Hematopoietic multipotent progenitor cell treated with erythropoietin and hydrocortisone succinate and interleukin-3 and kit ligand, for 6 days (in vitro differentiated cells): ENCODE results near the gene ANXA5.

ENCODE experiments used
- DNase-seq: peaks from one replicate; pipeline ENCODE4 v3.0.0-alpha.2; 2015

Gene ANXA5

GRCh38 chr4:121676345-121677075 lies 20.3 kb downstream of the ANXA5 start:
- DNase-seq: no peak

DNA sequence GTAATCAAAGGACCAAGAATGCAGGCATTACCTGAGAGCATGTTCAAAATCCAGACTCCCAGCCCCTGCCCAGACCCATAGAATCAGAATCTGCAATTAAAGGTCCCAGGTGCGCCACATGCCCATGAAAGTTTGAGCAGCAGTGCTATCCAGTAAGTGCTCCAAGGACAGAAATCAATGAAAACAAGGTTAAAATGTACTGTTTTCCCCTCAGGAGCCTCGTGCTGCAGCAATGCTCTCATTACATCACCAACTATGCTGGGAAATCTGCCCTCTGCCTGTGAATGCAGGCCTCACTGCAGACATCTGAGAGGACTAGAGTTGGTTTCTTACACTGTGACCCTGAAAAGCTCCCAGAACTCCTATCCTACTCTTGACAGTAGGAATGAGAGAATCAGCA lies 21.1 kb downstream of the ANXA5 start:
- DNase-seq: no peak

- no peak for DNase-seq
Observed at GRCh38 chr4:121674696-121675095, 22.1 kb downstream of the ANXA5 start.

DNA sequence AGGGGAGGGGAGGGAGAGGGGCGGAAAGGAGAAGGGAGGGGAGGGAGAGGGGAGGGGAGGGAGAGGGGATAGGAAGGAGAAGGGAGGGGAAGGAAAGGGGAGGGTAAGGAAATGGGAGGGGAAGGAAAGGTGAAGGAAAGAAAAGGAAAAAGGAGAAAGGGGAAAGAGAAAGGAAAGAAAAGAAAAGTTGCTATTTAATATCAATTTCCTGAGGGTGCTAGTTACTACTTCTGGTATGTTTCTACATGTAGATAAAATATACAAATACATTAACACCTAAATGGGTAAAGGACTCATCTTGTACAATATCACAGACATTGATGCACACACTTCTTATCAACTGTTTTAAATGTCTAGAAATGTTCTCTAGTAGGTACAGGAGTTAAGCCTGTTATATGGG lies 22.6 kb downstream of the ANXA5 start:
- DNase-seq: no peak

GRCh38 chr4:121669163-121669550 lies 27.6 kb downstream of the ANXA5 start:
- DNase-seq: no peak

- no peak for DNase-seq
Observed at GRCh38 chr4:121668368-121669162, 28.2 kb downstream of the ANXA5 start.

DNA sequence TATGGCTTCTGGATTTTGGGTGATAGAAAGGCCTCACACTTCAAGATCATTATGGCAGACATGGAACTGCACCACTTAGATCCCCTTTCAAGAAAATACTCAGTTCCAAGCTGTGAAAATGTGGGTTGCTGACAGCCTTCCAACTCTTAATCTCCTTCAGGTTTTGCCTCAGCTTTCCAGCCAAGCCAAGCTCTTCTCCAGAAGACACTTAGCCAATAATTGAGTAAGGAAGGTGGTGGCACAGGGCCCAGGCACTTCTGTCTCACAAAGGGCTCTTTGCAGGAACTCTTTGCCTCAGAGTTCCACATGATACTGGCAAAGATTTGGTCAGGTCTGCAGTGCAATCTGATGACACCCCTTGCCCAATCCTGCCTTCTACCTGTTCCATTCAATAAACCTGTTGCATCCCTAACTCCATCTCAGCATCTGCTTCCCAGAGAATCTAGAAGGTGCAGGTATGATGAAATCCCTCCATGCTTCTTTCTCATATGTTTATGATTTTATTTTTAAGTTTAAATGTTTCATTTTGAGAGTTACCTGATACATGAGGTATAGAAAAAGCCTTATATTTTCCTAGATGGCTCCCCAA lies 30.6 kb downstream of the ANXA5 start:
- DNase-seq: no peak

GRCh38 chr4:121665371-121665770 lies 31.4 kb downstream of the ANXA5 start:
- no peak for DNase-seq

DNA sequence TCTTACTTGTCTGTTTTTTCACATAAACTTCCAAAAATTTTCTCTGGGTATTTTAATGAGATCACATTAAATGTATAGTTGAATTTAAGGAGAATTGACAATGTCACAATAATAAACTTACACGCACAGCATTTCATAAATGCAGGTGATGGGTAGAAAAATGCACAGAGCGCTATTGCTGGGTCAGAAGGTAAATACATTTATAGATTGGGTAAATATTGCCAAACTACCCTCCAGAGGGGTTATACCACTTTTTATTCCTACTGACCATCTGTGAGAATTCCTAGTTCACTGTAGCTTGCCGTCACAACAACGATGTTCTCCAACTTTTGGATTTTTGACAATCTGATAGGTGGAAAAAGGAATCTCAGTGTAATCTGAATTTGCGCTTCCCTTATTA lies 34.6 kb downstream of the ANXA5 start:
- DNase-seq: no peak

GRCh38 chr4:121660175-121660933 lies 36.4 kb downstream of the ANXA5 start:
- peak; percentile 3 for DNase-seq

- no peak for DNase-seq
Observed at GRCh38 chr4:121658125-121658524, 38.7 kb downstream of the ANXA5 start.

DNA sequence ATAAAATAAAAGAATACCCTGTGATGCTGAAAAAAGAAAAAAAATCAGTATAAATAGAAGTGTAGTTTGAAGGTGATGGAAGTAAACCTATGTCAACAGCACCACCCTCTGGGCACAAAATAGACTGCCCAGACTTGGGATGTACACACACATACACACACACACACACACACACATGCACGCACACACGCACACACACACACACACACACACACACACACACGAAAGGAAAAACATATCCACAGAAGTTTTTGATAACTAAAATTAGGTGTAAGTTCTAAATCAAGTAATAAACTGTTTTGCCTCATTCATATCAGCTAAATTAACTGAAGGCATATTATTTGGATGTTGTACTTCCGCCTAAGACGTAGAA lies 40.5 kb downstream of the ANXA5 start:
- DNase-seq: peak; percentile 49

GRCh38 chr4:121655320-121656268 lies 41.2 kb downstream of the ANXA5 start:
- DNase-seq: no peak

DNA sequence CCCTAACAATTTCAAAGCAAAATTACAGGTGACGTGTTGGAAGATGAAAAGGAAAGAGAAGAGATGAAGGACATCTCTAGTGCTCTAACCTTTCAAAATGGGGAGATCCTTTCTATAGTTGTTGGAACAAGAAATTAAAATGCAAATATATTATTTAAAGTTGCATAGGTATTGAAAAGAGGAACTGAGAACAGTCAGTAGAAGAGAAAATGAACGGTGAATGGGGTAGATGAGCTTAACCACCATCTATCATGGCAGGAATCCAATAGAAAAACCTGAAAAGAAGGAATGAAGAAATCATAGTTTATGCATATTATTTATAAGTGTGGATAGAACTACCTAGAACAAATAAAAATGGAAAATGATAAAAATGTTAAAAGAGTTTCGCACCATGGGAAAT lies 42.0 kb downstream of the ANXA5 start:
- no peak for DNase-seq

GRCh38 chr4:121653986-121654385 lies 42.8 kb downstream of the ANXA5 start:
- no peak for DNase-seq

- DNase-seq: no peak
Observed at GRCh38 chr4:121653214-121653613, 43.6 kb downstream of the ANXA5 start.

GRCh38 chr4:121651597-121651996 lies 45.2 kb downstream of the ANXA5 start:
- DNase-seq: no peak

- no peak for DNase-seq
Observed at GRCh38 chr4:121650741-121651140, 46.0 kb downstream of the ANXA5 start.

- no peak for DNase-seq
Observed at GRCh38 chr4:121648516-121648915, 48.3 kb downstream of the ANXA5 start.

GRCh38 chr4:121642876-121643585 lies 53.7 kb downstream of the ANXA5 start:
- no peak for DNase-seq

DNA sequence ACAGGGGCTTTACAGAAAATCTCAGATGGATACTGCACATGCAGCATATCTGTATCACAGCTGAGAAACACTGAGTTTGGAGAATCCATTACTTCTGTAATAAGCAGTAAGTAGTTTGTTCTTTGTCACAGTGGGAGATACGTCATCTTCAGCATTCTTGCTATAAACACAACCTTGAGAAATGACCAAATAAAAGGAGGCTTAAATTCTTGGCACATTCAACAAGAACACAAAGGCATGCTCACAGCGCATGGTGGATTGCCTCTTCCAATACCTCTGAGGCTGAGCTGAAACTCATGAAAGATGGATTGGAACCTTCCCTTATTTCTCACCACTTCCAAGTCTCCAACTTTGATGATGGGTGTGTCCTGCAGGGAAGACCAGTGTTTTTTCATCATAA lies 54.5 kb downstream of the ANXA5 start:
- DNase-seq: no peak

DNA sequence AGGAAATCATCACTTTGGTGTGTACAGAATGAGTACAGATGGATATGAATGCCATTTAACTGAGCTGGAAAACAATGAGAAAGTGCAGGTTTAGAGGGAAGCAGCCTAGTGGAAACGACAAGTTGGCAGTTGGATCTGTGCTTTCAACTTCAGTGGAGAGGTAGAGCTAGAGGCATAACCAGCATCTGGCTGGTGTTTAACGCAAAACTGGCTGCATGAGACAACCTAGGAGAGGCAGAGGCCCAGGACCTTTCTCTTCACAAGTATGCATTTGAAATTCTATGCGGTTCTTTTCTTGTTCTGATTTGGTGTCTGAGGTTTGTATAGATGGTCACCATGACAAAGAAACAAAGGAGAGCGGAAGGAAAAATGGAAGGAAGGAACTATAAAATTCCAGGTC lies 63.1 kb downstream of the ANXA5 start:
- no peak for DNase-seq
